Breast epithelium (tissue), 4 donors: ENCODE measurements around the gene LCT. TPM values are rescaled to one million over a fixed set of nuclear protein-coding genes. Genes with fewer than 3 reads are reported as not detected.

ENCODE experiments used
- DNase-seq, 2 donors: peaks; one replicate each; pipeline ENCODE4 v3.0.0-alpha.2; 2019; ENCODE audit warnings: low spot score in 2 of 2
- H3K27ac ChIP-seq, 2 donors: fragments of 200-600 bp; sonication (generic) in 1 of 2; one replicate each; pipeline ENCODE4 v1.5.1; 2016 to 2019; ENCODE audit warnings: mild to moderate bottlenecking in 1 of 2
- H3K27me3 ChIP-seq, 2 donors: fragments of 200-600 bp; sonication (generic) in 1 of 2; one replicate each; pipeline versions ENCODE4 v1.5.1 to v1.6.0; 2017 to 2019; ENCODE audit warnings: control low read depth in 1 of 2, mild to moderate bottlenecking in 1 of 2
- H3K36me3 ChIP-seq: fragments of 200-600 bp; one replicate; pipeline ENCODE4 v1.5.1; 2019
- H3K4me1 ChIP-seq, 2 donors: fragments of 200-600 bp; sonication (generic); one replicate each; pipeline ENCODE4 v1.5.1; 2016 to 2019; ENCODE audit warnings: control low read depth in 1 of 2
- H3K4me3 ChIP-seq, 3 donors: fragments of 200-600 bp; sonication (generic); 1 replicate in 2 of 3; 2 replicates in 1 of 3; pipeline ENCODE4 v1.5.1; 2016 to 2019; ENCODE audit warnings: mild to moderate bottlenecking in 3 of 3, moderate library complexity in 2 of 3
- H3K9me3 ChIP-seq, 2 donors: fragments of 200-600 bp; sonication (generic) in 1 of 2; one replicate each; pipeline ENCODE4 v1.5.1; 2016 to 2019; ENCODE audit warnings: control low read depth in 1 of 2
- CTCF ChIP-seq, 3 donors: fragments of 450-650 bp; IDR thresholded peaks; one replicate each; pipeline ENCODE4 v1.5.1; 2016 to 2017; ENCODE audit warnings: antibody characterized with exemption in 3 of 3, mild to moderate bottlenecking in 3 of 3, moderate library complexity in 3 of 3
- POLR2A ChIP-seq: fragments of 450-650 bp; IDR thresholded peaks from one replicate; pipeline ENCODE4 v1.6.1; 2016; ENCODE audit warnings: antibody characterized with exemption, mild to moderate bottlenecking, moderate library complexity
- POLR2AphosphoS5 ChIP-seq, 3 donors: sonication (generic); formaldehyde crosslinking; IDR thresholded peaks; one replicate each; pipeline ENCODE4 v1.6.1; 2017; ENCODE audit warnings: antibody characterized with exemption in 3 of 3
- intact Hi-C: fragments of 100-400 bp; cut with DNase I; formaldehyde crosslinking; loops from one replicate; pipeline ENCODE4 v1.15.1; 2023; ENCODE audit warnings: low total_unique reads
- total RNA-seq, 3 donors: library from RNA; depleted of rRNA; stranded (reverse); fragments of >200 nt; gene quantifications; one replicate each; pipeline ENCODE4 v1.1.0, GENCODE V29; 2016

Gene LCT
- total RNA-seq, 3 donors from 2014 or later = not detected

- Histone ChIP-seq H3K4me3 (no peak overlapping the region), H3K27me3 (no peaks in the 10 kb centered on the region), H3K36me3 (no peaks in the 10 kb centered on the region), H3K9me3 (peaks cover 3 to 8% of the 10 kb centered on the region in 2 donors), H3K27ac (no peak overlapping the region), H3K4me1 (no peaks in the 10 kb centered on the region)
- intact Hi-C loops = no loop called here
- no peak for TF ChIP-seq CTCF (IDR thresholded peaks at IDR 0.05)
- no peak for TF ChIP-seq POLR2A
- no peak for TF ChIP-seq POLR2AphosphoS5 (IDR thresholded peaks at IDR 0.05)
- no peak for DNase-seq
Observed at GRCh38 chr2:135822855-135823254, 14.1 kb downstream of the LCT start.

- DNase-seq = no peak
- H3K27ac ChIP-seq = no peak overlapping the region
- H3K27me3 ChIP-seq = no peaks in the 10 kb centered on the region
- TF ChIP-seq POLR2AphosphoS5 (IDR thresholded peaks at IDR 0.05) (no peak), POLR2A (no peak), CTCF (IDR thresholded peaks at IDR 0.05) (no peak)
- H3K36me3 ChIP-seq = no peaks in the 10 kb centered on the region
- no peak overlapping the region for H3K4me3 ChIP-seq
- intact Hi-C loops = no loop called here
- H3K4me1 ChIP-seq = no peaks in the 10 kb centered on the region
- H3K9me3 ChIP-seq = peaks cover 3 to 8% of the 10 kb centered on the region in 2 donors
Observed at GRCh38 chr2:135821190-135821589, 15.8 kb downstream of the LCT start.

- H3K36me3 ChIP-seq = no peaks in the 10 kb centered on the region
- no peak for TF ChIP-seq POLR2A
- no peak for TF ChIP-seq POLR2AphosphoS5 (IDR thresholded peaks at IDR 0.05)
- TF ChIP-seq CTCF (IDR thresholded peaks at IDR 0.05) = no peak
- H3K27me3 ChIP-seq = no peaks in the 10 kb centered on the region
- DNase-seq = no peak
- no peaks in the 10 kb centered on the region for H3K4me1 ChIP-seq
- intact Hi-C loops = no loop called here
- H3K9me3 ChIP-seq = peaks cover 3 to 8% of the 10 kb centered on the region in 2 donors
- no peak overlapping the region for H3K27ac ChIP-seq
- H3K4me3 ChIP-seq = no peak overlapping the region
Observed at GRCh38 chr2:135820003-135820618, 16.9 kb downstream of the LCT start.

- Histone ChIP-seq H3K27ac (no peak overlapping the region), H3K4me1 (no peaks in the 10 kb centered on the region), H3K36me3 (no peaks in the 10 kb centered on the region), H3K4me3 (no peak overlapping the region), H3K27me3 (no peaks in the 10 kb centered on the region), H3K9me3 (peaks cover 3 to 8% of the 10 kb centered on the region in 2 donors)
- intact Hi-C loops = no loop called here
- TF ChIP-seq CTCF (IDR thresholded peaks at IDR 0.05) = no peak
- no peak for TF ChIP-seq POLR2AphosphoS5 (IDR thresholded peaks at IDR 0.05)
- no peak for TF ChIP-seq POLR2A
- no peak for DNase-seq
Observed at GRCh38 chr2:135818937-135819610, 17.9 kb downstream of the LCT start.

GRCh38 chr2:135817951-135818350, 19.0 kb downstream of the LCT start:
- intact Hi-C loops = no loop called here
- no peak for DNase-seq
- no peak overlapping the region for H3K4me3 ChIP-seq
- no peak for TF ChIP-seq POLR2AphosphoS5 (IDR thresholded peaks at IDR 0.05)
- no peak for TF ChIP-seq CTCF (IDR thresholded peaks at IDR 0.05)
- TF ChIP-seq POLR2A = no peak
- H3K36me3 ChIP-seq = no peaks in the 10 kb centered on the region
- no peaks in the 10 kb centered on the region for H3K4me1 ChIP-seq
- H3K27me3 ChIP-seq = no peaks in the 10 kb centered on the region
- no peak overlapping the region for H3K27ac ChIP-seq
- peaks cover 3 to 5% of the 10 kb centered on the region in 2 donors for H3K9me3 ChIP-seq
